HG03103 (cell line): ENCODE data around the gene EFNA3.

Source experiments
- ATAC-seq: cut with Tn5 transposase; IDR thresholded peaks from one replicate; pipeline ENCODE4 v1.9.1; 2021; ENCODE audit warnings: low read depth; ENCODE audit not compliant: unreplicated experiment

EFNA3 gene

DNA sequence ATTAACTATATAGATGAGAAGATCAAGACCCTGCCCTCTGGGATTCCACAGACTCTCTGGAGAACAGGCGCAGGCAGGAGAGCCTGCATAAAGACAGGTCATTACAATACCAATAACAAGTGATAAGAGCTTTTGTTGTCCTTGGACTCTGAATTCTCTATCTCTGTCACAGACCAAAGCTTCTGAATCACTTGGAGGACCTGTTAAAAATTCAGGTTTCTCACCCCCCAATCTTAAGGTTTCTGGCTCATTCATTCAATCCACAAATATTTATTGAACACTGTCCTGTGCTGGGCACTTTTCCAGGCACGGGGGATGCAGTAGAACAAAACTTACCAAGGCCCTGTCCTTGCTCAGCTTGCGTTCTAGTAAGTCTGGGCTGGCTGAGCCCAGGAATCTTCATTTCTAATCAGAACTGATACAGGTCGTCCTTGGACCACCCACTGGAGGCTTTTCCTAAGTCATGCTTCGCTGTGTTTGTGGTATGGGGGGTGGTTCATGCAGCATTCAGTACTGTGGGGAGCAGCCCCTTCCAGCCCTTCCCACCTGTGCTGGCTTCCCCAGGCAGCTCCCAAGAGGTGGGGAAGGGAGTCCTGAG, 13.7 kb upstream of the EFNA3 start:
- ATAC-seq: no peak

DNA sequence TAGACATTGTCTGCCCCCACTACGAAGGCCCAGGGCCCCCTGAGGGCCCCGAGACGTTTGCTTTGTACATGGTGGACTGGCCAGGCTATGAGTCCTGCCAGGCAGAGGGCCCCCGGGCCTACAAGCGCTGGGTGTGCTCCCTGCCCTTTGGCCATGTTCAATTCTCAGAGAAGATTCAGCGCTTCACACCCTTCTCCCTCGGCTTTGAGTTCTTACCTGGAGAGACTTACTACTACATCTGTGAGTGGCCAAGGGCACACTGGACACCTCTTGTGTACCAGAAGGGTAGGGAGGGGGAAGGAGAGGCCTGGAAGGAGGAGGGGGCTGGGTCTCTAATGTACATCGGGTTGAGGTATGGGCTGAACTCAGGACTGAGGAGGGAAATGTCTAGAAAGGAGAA, 11.9 kb upstream of the EFNA3 start:
- ATAC-seq: no peak

DNA sequence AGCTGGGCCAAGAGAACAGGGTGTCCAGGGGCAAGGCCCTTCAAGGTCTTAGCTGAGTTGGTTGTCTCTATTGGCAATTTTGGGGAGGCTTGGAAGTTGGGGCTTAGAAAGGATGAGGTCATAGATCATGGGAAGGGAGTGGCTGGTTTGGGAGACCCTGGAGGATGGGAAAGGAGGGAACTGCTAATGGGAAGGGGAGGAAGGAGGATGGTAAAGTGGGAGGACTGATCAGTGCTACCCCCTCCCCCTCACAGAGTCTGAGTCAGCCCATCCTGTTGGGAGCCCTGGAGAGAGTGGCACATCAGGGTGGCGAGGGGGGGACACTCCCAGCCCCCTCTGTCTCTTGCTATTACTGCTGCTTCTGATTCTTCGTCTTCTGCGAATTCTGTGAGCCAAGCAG, 10.0 kb upstream of the EFNA3 start:
- ATAC-seq: no peak

DNA sequence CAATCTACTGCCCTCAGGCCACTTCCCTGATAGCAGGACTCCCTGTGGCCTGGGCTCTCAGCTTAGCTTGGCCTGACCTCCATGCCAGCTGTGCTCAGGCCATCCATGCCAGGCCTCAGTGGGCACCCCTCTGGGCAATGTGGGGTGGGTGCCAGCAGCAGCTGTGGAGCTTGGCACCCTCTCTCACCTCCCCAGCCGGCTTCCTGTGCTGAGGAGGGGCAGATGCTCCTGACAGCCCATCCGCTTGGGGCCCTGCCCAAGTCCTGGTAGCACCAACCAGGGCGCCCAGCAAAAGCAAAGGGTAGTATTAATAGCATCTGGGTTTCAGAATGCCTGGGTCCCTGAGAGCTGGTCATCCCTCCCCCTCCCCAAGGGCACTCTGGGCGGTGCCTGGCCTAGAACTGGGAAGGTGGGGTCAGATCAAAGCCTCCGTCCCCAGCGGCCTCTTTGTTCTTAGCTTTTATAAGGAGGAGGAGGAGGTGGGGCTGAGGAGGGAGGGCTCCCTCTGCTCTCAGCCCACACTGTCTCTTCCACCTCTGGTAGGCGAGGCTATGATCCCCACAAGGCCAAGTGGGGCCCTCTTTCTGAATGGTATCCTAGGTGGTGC, 9.0 kb upstream of the EFNA3 start:
- no peak for ATAC-seq

DNA sequence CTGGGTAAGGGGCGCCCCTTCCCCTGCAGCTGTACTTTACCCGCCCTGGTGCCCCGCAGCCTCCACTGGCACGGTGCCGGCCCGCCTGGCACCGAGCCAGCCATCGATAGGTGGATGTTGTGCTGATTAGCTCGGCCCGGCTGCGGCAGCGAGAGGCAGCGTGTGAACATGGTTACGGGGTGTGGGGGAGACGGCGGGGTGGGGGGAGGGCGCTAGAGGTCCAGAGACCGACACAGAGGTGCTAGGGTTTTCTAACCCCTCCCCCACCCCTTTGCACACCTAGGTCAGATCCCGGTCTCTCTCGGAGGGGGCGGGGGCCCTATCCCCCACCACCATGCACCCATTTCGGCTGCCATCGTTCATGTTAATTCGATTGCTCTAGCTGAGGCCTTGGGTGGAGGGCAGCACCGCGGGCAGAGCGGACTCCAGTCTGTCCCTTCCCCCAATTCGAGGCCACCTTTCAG, 8.4 kb upstream of the EFNA3 start:
- ATAC-seq: no peak

DNA sequence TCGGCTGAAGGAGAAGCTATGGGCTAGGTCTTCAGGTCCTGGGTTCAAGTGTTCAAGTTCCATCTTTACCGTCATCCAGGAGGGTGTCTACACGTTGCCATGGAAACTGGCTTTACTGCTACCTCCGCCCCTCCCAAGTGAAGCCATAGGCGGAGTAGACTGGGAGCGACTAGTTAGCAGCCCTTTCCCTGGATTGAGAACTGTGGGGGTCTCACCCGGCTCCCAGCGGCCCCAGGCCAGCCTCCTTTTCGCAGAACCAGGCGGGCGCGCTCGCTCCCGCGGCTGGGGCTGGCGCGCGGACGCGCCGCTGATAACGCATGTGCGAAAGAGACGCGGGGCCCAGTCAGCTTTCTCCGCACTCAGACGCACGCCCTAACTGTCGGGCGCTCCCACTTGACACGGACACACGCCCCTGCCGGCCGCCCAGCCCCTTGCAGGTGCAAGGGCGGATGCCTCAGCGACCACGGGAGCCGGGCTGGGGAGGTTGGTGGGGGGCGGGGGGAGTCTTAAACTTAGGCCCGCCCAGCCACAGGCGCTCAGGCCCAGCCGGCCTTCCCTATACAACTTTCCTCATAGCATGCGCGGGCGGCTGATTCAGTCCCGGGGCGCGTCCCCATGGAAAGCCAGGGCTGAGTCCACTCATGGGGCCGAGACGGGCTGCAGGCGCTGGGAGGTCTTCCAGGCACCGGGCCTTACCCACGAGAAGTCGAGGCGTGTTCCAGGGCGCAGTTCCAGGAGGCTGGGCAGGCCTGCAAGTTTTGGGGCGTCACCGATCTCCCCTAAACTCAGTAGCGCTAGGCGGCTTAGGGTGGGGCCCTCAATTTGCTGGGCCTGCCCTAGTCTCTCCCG, 7.7 kb upstream of the EFNA3 start:
- no peak for ATAC-seq

DNA sequence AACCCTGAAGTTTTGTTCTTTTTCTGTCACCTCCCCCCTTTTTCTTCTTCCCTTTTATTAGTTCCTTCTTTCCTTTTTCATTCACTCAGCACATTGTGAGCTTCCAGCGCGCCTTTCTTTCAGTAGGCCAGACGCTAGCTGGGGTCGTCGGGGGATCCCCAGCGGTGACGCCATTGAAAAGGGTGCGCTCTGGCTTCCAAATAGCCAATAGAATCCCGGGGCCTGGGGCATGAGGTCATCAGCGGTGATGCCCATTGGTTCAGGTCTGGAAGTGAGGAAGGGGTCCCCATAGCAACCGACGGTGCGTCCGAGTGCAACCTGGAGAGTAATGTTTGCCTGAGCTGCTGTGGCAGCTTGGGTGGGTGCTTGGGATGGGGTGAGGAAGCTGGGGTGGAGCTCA, 6.9 kb upstream of the EFNA3 start:
- ATAC-seq: no peak

DNA sequence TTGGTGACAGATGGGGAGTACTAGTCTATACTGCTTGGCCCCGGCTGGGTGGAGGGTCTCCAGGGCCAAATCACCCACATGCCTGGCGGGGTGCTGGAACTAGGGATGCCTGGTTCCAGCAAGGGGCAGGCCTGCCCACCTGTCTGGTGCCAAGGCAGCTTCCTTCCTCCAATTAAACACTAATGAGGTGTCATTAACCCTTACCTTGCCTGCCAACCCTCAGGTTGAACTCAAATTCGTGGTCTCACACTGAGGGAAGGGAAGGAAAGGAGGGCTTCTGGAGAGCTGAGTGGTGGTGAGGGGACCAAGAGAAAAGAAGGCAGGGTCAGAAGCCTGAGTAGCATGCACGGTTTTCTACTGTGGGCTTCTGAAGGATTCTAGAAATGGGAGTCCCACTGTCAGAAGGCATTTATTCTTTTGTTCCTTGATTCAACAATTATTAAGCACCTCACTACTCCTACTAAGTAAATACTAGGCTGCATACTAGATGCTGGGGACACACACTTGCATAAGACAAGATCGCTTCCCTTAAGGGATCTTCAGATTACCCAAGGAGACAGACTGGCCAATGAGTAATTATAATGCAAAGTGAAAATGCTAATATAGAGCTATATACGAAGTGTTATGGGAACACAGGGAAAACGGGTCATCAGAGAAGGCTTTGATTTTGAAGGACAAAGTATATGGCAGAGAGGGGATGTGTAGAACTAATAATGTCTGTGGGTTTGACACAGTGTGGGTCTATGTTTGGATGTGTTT, 5.9 kb upstream of the EFNA3 start:
- no peak for ATAC-seq

DNA sequence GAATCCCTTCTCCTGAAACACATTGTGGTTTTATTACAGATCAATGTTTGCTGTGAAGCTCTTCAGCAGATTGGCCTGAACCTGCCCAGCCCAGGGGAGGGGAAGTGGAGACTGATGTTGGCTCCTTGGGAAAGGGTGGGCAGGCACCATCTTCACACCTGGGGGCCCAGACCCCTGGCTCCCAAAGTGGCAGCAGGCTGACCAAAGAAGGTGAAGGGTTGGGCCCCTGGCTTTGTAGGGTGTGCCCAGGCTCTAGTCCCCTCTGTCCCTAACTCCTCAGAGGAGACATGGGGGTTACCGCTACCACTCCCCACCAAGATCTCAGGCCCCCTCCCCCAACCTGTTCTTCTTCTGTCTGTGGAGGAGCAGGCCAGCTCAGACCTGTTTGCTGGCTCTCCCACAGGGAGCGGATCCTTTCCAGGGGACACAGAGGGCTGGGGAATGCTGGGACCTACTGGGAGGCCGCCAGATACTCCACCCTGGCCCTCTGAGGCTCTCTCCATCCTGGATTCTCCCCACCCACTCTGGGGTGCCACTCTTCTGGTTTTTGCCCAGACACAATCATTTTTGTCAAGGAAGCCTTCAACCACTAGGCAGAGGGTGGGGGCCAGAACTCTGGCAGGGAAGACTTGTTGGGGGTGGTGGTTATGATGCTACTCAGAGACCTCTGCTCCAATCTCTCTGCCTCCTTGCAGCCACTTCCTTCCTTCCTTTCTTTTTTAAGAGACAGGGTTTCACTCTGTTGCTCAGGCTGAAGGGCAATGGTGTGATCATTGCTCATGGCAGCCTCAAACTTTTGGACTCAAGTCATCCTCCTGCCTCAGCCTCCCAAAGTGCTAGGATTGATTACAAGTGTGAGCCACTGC, 5.0 kb upstream of the EFNA3 start:
- no peak for ATAC-seq

DNA sequence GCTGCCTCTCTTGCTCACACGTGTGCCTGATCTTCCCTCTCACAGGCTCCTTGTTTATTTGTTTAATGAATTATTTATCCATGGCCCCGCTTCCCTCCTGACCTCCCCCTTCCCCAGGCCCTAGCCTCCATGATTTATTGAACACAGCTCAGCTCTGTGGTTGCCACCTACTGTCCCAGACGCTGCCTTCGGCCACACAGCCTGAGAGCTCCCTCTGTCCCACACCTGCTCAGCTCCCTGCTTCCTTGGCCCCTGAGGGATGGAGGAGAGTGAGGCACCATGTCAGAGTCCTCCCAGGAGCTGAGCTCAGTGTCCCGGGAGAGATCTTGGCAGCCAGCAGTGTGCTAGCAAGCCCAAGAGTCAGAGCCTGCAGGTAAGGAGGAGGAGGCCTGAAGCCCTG, 3.1 kb upstream of the EFNA3 start:
- no peak for ATAC-seq

DNA sequence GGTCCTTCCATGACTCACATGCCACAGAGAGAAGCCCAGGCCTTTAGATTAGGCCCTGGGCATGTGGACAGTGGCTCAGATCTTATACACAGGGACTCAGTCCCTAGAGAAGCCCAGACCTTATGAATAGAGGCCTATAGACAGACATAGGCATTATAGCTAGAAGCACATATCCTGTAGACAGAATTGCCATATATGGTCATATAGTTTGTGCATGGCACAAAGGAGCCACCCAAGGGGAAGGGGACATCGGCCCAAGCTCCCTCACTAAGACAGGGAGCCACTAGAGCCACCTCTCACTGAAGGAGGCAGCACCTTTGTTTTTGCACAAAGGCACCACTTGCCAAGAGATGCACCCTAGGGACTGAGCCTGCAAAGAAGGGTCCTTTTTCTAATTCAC, 2.3 kb upstream of the EFNA3 start:
- ATAC-seq: no peak

DNA sequence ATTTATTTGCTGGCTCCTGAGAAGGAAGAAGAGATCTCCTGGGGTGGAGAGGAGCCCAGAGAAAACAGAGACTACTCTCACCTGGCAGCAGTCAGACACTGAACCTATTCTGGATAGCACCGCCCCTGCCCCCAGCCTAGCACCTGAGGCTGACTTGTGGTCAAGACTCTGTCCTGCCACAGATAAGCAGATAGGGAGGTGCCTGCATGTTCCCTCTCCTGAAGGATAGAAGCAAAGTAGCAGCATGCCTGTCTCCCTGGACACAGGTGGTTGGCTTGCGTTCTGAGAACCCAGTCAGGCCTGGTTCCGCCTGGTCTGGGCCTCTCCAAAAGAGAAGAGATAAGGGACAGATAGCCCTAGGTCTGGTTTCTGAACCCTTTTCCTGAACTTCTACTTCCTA, 1.3 kb upstream of the EFNA3 start:
- ATAC-seq: no peak

DNA sequence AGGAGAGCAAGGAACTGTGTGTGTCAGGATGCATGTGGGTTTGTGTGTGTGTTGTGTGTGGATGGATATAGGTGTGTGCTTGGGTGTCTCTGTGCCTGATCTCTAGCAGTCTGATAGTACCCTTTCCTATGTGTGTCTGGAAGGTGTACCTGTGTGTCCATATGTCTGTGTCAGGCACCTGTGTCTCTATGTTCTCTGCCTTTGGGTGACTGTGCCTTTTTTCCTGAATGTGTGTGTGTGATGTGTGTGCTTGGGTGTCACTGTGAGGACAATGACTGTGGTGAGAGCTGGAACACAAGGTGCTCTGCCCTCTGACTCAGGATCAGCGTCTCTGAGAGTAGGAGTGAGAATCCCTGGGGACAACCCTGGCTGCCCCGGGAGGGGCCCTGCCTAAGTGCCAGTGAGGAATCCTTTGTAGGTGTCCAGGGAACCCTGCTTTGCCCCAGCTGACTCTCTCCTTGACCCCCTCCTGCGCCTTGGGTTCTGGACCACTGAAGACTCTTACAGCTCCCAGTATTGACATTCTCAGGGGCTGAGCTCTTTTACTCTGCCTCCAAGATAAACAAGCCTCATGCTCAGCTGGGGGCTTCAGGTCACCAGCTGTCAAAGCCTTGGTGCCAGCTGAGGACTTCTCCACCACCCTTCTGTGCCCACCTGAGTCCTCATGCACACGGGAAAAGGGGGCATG, 735 bp upstream of the EFNA3 start:
- no peak for ATAC-seq

DNA sequence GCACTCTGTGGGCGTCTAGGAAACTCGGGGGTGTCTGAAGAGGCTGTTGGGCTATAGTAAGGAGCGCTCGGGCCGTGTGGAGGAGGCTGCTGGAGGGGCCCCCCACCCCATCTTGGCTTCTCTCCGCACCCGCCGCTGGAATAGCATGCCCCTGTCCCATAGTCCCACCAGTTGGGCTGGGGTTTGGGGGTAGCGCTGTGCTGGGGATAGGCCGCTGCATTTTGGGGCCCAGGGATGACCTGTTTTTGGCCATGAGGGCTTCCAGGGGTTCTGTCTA, 511 bp downstream of the EFNA3 start:
- no peak for ATAC-seq

DNA sequence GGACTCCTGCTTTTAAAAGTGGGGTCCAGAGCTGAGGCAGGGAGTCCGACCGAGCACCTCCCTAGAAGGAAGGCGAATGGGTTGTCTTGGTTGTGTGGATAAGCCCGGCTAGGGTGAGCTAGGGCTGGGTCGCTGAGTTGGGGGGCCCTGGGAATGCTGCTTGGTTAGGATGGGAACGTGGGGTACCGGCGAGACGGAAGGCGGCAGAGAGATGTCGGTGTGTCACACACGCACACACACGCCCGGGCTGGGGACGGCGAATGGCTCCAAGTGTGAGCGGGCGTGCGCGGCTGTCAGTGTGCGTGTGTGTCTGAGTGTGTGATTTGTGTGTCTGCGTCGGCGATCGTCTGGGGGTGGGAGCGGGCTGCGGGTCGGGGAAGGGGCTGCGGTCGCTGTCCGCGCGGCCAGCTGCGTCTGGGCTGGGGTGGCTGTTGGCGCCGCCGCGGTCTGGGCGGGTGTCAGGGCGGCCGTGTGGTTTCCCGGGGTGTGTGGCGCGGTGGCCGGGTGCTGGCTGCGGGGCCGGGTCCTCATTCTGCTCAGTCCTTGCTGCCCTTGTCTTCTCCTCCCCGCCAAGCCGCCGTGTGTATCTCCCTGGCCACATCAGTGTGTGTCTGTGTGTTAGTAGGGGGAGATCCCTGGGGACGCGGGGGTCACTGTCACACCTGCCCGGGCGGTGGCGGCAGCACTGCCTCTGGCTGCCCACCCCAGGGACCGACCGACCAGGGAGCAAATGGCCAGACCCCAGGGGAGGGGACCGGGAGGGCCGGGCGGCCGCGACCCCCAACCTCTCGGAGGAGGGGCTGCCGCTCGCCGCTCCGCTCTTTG, 1.1 kb downstream of the EFNA3 start:
- no peak for ATAC-seq

DNA sequence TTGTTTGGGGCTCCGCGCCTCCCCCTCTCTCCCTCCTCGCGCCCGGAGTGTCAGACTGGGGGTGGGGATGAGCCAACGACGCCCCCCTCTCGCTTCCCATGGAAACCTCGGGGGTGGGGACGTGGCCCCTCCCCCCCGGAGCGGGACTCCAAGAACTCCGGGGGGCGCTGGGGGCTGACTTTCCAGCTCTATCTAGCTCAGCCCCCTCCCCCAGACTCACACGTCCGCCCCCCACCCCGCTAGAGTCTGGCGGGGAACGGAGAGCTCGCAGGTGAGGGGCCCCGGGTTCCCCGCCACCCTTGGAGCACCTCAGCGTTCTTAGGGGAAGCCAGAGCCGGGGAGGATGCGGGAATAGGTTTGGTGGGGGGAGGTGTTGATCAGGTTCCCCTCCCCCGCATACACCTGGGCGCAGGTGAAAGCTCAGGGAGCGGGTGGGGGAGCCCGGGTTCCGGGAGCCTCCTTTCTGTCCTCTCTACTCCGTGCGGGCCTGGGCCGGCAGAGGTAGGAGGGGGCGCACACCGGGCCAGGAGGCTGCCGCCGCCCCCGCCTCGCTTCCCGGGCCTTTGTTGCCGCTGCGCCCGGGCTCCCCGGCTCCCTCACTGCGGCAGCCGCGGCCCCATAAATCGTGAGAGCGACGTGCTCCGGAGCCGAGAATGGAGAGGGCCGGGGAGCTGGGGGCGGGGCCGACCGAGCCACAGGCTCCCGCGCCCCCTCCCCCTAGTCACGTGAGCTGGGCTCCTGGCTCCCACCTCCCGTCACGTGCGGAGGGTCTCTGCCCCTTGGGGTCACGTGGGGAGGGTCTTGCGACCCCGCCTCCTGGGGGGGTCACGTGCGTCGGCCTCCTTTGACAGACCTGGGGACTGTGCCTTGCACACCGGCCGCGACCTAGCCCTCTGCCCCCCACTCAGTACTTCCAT, 1.9 kb downstream of the EFNA3 start:
- ATAC-seq: no peak

DNA sequence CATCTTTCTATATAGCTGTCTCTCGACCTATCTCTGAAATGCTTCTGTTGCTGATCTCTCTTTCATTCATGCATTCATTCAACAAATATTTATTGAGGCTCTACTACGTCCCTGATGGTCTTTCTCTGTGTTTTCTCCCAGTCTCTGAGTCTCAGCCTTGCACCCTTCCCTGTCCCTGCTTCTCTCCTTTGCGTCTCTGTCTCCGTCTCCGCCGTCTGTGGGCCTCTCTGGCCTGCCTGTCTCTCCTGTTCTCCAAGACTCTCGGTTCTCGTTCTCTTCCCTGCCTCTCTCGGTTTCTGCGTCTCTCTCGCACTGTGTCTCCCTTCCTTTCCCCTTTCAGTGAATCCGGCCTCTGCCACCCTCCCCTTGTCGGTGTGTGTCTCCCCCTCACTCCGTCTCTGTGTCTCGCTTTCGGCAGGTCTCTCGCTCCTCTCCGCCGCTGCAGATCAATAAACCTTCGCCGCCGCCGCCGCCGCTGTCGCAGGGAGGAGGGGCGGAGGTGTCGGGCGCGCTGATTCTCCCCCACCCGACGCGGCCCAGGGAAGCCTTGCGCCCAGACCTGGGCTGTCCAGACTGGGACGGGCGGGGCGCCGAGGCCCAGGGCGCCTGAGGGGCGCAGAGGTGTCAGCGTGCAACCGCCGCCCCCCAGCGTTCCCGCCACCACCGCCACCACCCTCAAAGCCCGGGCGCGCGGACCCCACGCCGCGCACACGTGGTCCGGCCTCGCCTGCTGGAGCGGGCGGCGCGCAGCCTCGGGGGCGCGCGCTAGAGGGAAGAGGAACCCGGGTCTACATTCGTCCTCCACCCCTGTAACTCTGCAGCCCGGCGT, 3.0 kb downstream of the EFNA3 start:
- ATAC-seq: no peak
